K562 (cell line): ENCODE measurements around the gene NRG3. TPM values are rescaled to one million over a fixed set of nuclear protein-coding genes. Genes with fewer than 3 reads are reported as not detected.
"Not testable (repeated sequence)": the region's sequence is repeated elsewhere in the genome, so short reads cannot be mapped to it uniquely, and the experiment has no call there.

Experiments
- ATAC-seq: fragments of 200-7000 bp; cut with Tn5 transposase; 3 replicates; pipeline ENCODE4 v1.9.1; 2020; ENCODE audit warnings: moderate library complexity
- BruUV-seq: library from RNA; stranded (reverse); fragments of 400-500 nt; replicated peaks from 2 replicates; lab custom pipeline; 2021; lab: Mats Ljungman, UMichigan
- CTCF ChIA-PET: fragments of 300-600 bp; formaldehyde crosslinking; extraction: SDS; loops from one replicate; lab custom pipeline; 2021; ENCODE audit warnings: low intra/inter-chr PET ratio; lab: Yijun Ruan, JAX
- POLR2A ChIA-PET: fragments of 300-600, 350-650 bp; sonication (Branson Sonifier 250); formaldehyde crosslinking; extraction: SDS; loops from one replicate; lab custom pipeline; 2021; ENCODE audit warnings: antibody characterized with exemption, inconsistent platforms; lab: Yijun Ruan, JAX
- DNase-seq, 4 experiments: peaks; one replicate each; pipeline versions ENCODE4 v3.0.0 to v3.0.0-alpha.2; 2011 to 2018; ENCODE audit warnings: low spot score in 3 of 4, mixed read lengths in 3 of 4; ENCODE audit errors: extremely low read depth in 1 of 4
- FAIRE-seq: peaks from 2 replicates; lab custom pipeline; 2011; peaks lifted over from hg19 to GRCh38; lab: Jason Lieb, UNC
- H2AFZ ChIP-seq: 2 replicates; pipeline ENCODE4 v1.6.0; 2011; ENCODE audit warnings: low read depth, low read length, control low read depth, inconsistent platforms
- H3K27ac ChIP-seq: fragments of 200-600 bp; 3 replicates; pipeline ENCODE4 v1.8.0; 2011; ENCODE audit warnings: low read depth, mild to moderate bottlenecking, control low read depth, inconsistent platforms, low read length, moderate library complexity, mixed read lengths; ENCODE audit errors: extremely low read depth
- H3K27me3 ChIP-seq, 2 experiments: fragments of 300-600 bp in 1 of 2; 2 replicates in 1 of 2; 3 replicates in 1 of 2; pipeline versions ENCODE4 v1.6.0 to v1.8.0; 2011; ENCODE audit warnings: inconsistent platforms in 2 of 2, low read length in 2 of 2, mild to moderate bottlenecking in 1 of 2, mixed read lengths in 1 of 2, moderate library complexity in 1 of 2; ENCODE audit not compliant: control insufficient read depth in 2 of 2, insufficient read depth in 2 of 2
- H3K36me3 ChIP-seq: fragments of 300-600 bp; 3 replicates; pipeline ENCODE4 v1.8.0; 2011; ENCODE audit warnings: mild to moderate bottlenecking, low read length, inconsistent platforms; ENCODE audit not compliant: control insufficient read depth, insufficient read depth
- H3K4me1 ChIP-seq, 2 experiments: fragments of 200-600 bp in 1 of 2; replicated peaks in 1 of 2; 2 replicates in 1 of 2; 3 replicates in 1 of 2; pipeline versions ENCODE4 v1.5.1 to v1.8.0; 2011; ENCODE audit warnings: inconsistent platforms in 2 of 2, low read length in 2 of 2, mild to moderate bottlenecking in 1 of 2, mixed read lengths in 1 of 2, moderate library complexity in 1 of 2; ENCODE audit not compliant: control insufficient read depth in 2 of 2, insufficient read depth in 2 of 2
- H3K4me2 ChIP-seq: 2 replicates; pipeline ENCODE4 v1.6.1; 2011; ENCODE audit warnings: low read length, control low read depth, inconsistent platforms, mixed read lengths; ENCODE audit not compliant: insufficient read depth
- H3K4me3 ChIP-seq: fragments of 200-600 bp; sonication (generic), shearing (Covaris generic); 2 replicates; pipeline ENCODE4 v1.5.1; 2016; ENCODE audit warnings: control low read depth, inconsistent platforms
- H3K79me2 ChIP-seq: fragments of 200-600 bp; 3 replicates; pipeline ENCODE4 v1.8.0; 2011; ENCODE audit warnings: low read length, inconsistent platforms; ENCODE audit not compliant: control insufficient read depth, insufficient read depth
- H3K9ac ChIP-seq, 2 experiments: 2 replicates each; pipeline versions ENCODE4 v1.6.0 to v1.6.1; 2011; ENCODE audit warnings: low read depth in 2 of 2, low read length in 2 of 2, control low read depth in 1 of 2, inconsistent platforms in 1 of 2, mild to moderate bottlenecking in 1 of 2, mixed read lengths in 1 of 2; ENCODE audit not compliant: insufficient read depth in 1 of 2
- H3K9me1 ChIP-seq: one replicate; pipeline ENCODE4 v1.6.0; 2011; ENCODE audit warnings: inconsistent platforms, mild to moderate bottlenecking, low read length, moderate library complexity; ENCODE audit not compliant: control insufficient read depth, insufficient read depth
- H3K9me3 ChIP-seq: replicated peaks from 2 replicates; pipeline ENCODE4 v1.5.1; 2011; ENCODE audit warnings: low read depth, low read length, inconsistent platforms; ENCODE audit not compliant: control insufficient read depth, insufficient read depth
- H4K20me1 ChIP-seq: replicated peaks from 2 replicates; pipeline ENCODE4 v1.6.1; 2011; ENCODE audit warnings: low read length, inconsistent platforms, mixed read lengths; ENCODE audit not compliant: control insufficient read depth, insufficient read depth
- WGBS: fragments of 100-300 bp; shearing (Covaris generic); methylation state at CpG from one replicate; pipeline ENCODE4 v1.1.6; 2016; ENCODE audit warnings: low coverage, mixed read lengths; ENCODE audit not compliant: insufficient coverage; ENCODE audit errors: missing lambda C conversion rate; 5-methylcytosine and 5-hydroxymethylcytosine counted together
- in situ Hi-C: fragments of 300-500 bp; cut with MboI; formaldehyde crosslinking; loops from 4 replicates; pipeline ENCODE4 v1.15.0; 2018; ENCODE audit warnings: inconsistent platforms, mixed read lengths
- intact Hi-C: fragments of 100-400 bp; cut with micrococcal nuclease; formaldehyde crosslinking; loops from 2 replicates; pipeline ENCODE4 v1.14.2; 2022
- polyA plus RNA-seq, 8 experiments: library from polyadenylated mRNA; depleted of rRNA in 4 of 8; stranded (reverse) in 5 of 8; unstranded in 3 of 8; fragments of >200 nt; fragmentation: Nextera tagmentation in 2 of 8; fragmentation: Illumina TruSeq in 1 of 8; extraction: Ambion mirVana in 2 of 8; extraction: Trizol in 1 of 8; gene quantifications; 2 replicates each; pipeline versions ENCODE4 v1.2.1 to v1.2.3, GENCODE V29; 2011 to 2014; ENCODE audit warnings: inconsistent platforms in 1 of 8, missing spikeins in 1 of 8
- total RNA-seq, 7 experiments: library from RNA; depleted of rRNA in 6 of 7; stranded (reverse); fragments of >200 nt in 6 of 7; fragmentation: Illumina TruSeq in 2 of 7; extraction: Trizol in 2 of 7; gene quantifications; 2 replicates each; pipeline versions ENCODE4 v1.2.1 to v1.2.3, GENCODE V29; 2011 to 2021; ENCODE audit warnings: low replicate concordance in 1 of 7
- TF ChIP-seq, protein P1 (sequence below), 2 experiments: fragments of 150-350 bp in 1 of 2; IDR thresholded peaks; 2 replicates each; pipeline ENCODE4 v1.6.1; 2012 to 2016; ENCODE audit warnings: low read depth in 2 of 2, low read length in 2 of 2, mild to moderate bottlenecking in 1 of 2, moderate library complexity in 1 of 2
- TF ChIP-seq, protein P2 (sequence below): sonication (generic); formaldehyde crosslinking; IDR thresholded peaks from 2 replicates; pipeline ENCODE4 v1.8.1; 2022; ENCODE audit warnings: missing genetic modification reagents

NRG3 gene
- total and polyA plus RNA-seq, 9 of the 15 experiments (the other 6 are each of a cell fraction or from before 2014, with no cell fraction given) = not detected

DNA sequence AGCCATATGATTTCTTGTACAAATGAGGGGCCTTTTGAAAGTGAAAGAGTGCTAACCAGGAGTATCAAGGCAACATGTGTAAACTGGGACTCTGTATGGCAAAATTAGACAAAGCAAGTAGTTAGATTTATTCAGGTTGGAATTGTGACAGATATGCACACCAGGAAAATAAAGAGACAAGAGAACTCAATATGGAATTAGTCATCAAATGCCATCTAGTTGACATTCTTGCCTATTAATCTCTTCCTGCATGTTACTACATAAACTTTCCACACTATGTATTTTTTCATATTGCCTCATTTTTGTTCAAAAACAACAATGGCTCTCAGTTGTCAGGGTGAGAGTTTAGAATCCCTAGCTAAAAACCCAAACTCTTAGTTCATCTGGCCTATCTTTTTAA lies 799.0 kb downstream of the NRG3 start:
- Histone ChIP-seq H2AFZ (no peak overlapping the region), H3K27me3 (no peaks in the 10 kb centered on the region)
- POLR2A ChIA-PET = no interaction called here
- TF ChIP-seq, protein P1, sequence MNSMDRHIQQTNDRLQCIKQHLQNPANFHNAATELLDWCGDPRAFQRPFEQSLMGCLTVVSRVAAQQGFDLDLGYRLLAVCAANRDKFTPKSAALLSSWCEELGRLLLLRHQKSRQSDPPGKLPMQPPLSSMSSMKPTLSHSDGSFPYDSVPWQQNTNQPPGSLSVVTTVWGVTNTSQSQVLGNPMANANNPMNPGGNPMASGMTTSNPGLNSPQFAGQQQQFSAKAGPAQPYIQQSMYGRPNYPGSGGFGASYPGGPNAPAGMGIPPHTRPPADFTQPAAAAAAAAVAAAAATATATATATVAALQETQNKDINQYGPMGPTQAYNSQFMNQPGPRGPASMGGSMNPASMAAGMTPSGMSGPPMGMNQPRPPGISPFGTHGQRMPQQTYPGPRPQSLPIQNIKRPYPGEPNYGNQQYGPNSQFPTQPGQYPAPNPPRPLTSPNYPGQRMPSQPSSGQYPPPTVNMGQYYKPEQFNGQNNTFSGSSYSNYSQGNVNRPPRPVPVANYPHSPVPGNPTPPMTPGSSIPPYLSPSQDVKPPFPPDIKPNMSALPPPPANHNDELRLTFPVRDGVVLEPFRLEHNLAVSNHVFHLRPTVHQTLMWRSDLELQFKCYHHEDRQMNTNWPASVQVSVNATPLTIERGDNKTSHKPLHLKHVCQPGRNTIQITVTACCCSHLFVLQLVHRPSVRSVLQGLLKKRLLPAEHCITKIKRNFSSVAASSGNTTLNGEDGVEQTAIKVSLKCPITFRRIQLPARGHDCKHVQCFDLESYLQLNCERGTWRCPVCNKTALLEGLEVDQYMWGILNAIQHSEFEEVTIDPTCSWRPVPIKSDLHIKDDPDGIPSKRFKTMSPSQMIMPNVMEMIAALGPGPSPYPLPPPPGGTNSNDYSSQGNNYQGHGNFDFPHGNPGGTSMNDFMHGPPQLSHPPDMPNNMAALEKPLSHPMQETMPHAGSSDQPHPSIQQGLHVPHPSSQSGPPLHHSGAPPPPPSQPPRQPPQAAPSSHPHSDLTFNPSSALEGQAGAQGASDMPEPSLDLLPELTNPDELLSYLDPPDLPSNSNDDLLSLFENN (IDR thresholded peaks at IDR 0.05; ENCODE audit: low read depth in 2 of 2, low read length in 2 of 2) = no peak
- TF ChIP-seq, protein P2, sequence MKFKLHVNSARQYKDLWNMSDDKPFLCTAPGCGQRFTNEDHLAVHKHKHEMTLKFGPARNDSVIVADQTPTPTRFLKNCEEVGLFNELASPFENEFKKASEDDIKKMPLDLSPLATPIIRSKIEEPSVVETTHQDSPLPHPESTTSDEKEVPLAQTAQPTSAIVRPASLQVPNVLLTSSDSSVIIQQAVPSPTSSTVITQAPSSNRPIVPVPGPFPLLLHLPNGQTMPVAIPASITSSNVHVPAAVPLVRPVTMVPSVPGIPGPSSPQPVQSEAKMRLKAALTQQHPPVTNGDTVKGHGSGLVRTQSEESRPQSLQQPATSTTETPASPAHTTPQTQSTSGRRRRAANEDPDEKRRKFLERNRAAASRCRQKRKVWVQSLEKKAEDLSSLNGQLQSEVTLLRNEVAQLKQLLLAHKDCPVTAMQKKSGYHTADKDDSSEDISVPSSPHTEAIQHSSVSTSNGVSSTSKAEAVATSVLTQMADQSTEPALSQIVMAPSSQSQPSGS (CRISPR knock-in tag) = no peak
- TF ChIP-seq, all 486 proteins: peak for 0
- no peak for FAIRE-seq
- no peak for ATAC-seq
- H3K79me2 ChIP-seq = no peaks in the 10 kb centered on the region
- no peak overlapping the region for H3K9ac ChIP-seq
- no peaks in the 10 kb centered on the region for H3K4me1 ChIP-seq
- H3K4me2 ChIP-seq = no peak overlapping the region
- H4K20me1 ChIP-seq = no peaks in the 10 kb centered on the region
- no peaks in the 10 kb centered on the region for H3K9me3 ChIP-seq
- intact Hi-C loops (no loop called here), in situ Hi-C loops (no loop called here)
- no TSS peak for BruUV-seq
- no peaks in the 10 kb centered on the region for H3K9me1 ChIP-seq
- CTCF ChIA-PET = no interaction called here
- DNase-seq = no peak
- no peaks in the 10 kb centered on the region for H3K36me3 ChIP-seq
- H3K27ac ChIP-seq = no peak overlapping the region
- H3K4me3 ChIP-seq = no peak overlapping the region

DNA sequence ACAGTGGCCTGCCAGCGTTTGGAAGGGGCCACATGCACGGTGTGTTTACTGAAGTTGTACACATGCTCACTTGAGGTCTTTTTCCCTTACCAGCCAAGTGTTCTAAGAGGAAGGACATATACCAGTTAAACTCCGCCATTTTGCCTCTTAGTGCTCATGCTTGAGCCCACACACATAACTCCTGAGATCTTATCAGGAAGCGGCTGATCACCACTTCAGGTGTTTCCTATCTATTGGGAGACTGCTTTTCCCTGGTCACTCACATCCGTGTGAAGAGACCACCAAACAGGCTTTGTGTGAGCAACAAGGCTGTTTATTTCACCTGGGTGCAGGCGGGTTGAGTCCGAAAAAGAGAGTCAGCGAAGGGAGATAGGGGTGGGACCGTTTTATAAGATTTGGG lies 802.9 kb downstream of the NRG3 start:
- H3K79me2 ChIP-seq, BruUV-seq, H3K4me1 ChIP-seq, POLR2A ChIA-PET, H2AFZ ChIP-seq, FAIRE-seq, ATAC-seq, H3K27me3 ChIP-seq, H3K4me2 ChIP-seq, H3K27ac ChIP-seq, H3K36me3 ChIP-seq, H3K9me3 ChIP-seq, H3K4me3 ChIP-seq, H3K9me1 ChIP-seq, DNase-seq, intact Hi-C loops, in situ Hi-C loops, H3K9ac ChIP-seq, CTCF ChIA-PET, H4K20me1 ChIP-seq: not testable (repeated sequence)
- 1% methylated on average over 9 of the region's 9 CpGs for WGBS

DNA sequence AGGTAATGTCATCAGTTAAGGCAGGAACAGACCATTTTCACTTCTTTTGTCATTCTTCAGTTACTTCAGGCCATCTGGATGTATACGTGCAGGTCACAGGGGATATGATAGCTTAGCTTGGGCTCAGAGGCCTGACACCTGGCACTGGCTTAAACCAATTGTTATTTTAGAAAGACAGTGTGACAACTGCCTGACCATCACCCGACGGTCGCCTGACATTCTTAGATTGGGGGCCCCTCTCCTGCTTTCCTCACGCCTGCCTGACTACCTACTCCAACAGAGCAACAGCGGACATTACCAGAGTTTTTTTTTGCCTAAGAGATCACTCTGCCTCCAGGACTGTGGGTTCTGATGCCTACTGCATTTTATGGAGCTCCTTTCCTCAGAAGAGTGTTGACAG lies 803.5 kb downstream of the NRG3 start:
- H3K9me3 ChIP-seq, H4K20me1 ChIP-seq, BruUV-seq, H3K36me3 ChIP-seq, in situ Hi-C loops, POLR2A ChIA-PET, H3K9me1 ChIP-seq, DNase-seq, FAIRE-seq, intact Hi-C loops, H3K4me2 ChIP-seq, H2AFZ ChIP-seq, H3K4me1 ChIP-seq, H3K4me3 ChIP-seq, ATAC-seq, H3K27ac ChIP-seq, H3K27me3 ChIP-seq, H3K9ac ChIP-seq, CTCF ChIA-PET, H3K79me2 ChIP-seq: not testable (repeated sequence)
- 0% methylated on average over 6 of the region's 6 CpGs for WGBS
